Esophagus muscularis mucosa (tissue), 3 donors: ENCODE data around the gene CCDC158.
A peak's percentile ranks its signal among the peaks of the same experiment; 100 is the strongest.

Source experiments
- POLR2A ChIP-seq: fragments of 450-650 bp; IDR thresholded peaks from one replicate; pipeline ENCODE4 v1.6.1; 2017; ENCODE audit warnings: antibody characterized with exemption, moderate library complexity, mild to moderate bottlenecking, low read depth
- POLR2AphosphoS5 ChIP-seq, 2 donors: sonication (generic); formaldehyde crosslinking; IDR thresholded peaks; one replicate each; pipeline ENCODE4 v1.6.1; 2017; ENCODE audit warnings: antibody characterized with exemption in 2 of 2
- TF ChIP-seq, protein P1 (sequence below), 3 experiments: fragments of 200-600 bp in 2 of 3; fragments of 450-650 bp in 1 of 3; sonication (generic) in 2 of 3; IDR thresholded peaks; one replicate each; pipeline ENCODE4 v1.5.1; 2017 to 2019; ENCODE audit warnings: antibody characterized with exemption in 3 of 3, mild to moderate bottlenecking in 2 of 3, moderate library complexity in 1 of 3

GRCh38 chr4:76305971-76306881 lies 114.7 kb downstream of the CCDC158 start, which contains the start of gene STBD1:
- TF ChIP-seq, protein P1, sequence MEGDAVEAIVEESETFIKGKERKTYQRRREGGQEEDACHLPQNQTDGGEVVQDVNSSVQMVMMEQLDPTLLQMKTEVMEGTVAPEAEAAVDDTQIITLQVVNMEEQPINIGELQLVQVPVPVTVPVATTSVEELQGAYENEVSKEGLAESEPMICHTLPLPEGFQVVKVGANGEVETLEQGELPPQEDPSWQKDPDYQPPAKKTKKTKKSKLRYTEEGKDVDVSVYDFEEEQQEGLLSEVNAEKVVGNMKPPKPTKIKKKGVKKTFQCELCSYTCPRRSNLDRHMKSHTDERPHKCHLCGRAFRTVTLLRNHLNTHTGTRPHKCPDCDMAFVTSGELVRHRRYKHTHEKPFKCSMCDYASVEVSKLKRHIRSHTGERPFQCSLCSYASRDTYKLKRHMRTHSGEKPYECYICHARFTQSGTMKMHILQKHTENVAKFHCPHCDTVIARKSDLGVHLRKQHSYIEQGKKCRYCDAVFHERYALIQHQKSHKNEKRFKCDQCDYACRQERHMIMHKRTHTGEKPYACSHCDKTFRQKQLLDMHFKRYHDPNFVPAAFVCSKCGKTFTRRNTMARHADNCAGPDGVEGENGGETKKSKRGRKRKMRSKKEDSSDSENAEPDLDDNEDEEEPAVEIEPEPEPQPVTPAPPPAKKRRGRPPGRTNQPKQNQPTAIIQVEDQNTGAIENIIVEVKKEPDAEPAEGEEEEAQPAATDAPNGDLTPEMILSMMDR (IDR thresholded peaks at IDR 0.05): no peak
- TF ChIP-seq POLR2A (peak; percentile 54), POLR2AphosphoS5 (IDR thresholded peaks at IDR 0.05) (peak; percentile 46 to 81)
